ENCODE measurements around the gene SYCE3. TPM values are rescaled to one million over a fixed set of nuclear protein-coding genes. Genes with fewer than 3 reads are reported as not detected.

Gene SYCE3
- total RNA-seq, 1 donor: not detected

DNA sequence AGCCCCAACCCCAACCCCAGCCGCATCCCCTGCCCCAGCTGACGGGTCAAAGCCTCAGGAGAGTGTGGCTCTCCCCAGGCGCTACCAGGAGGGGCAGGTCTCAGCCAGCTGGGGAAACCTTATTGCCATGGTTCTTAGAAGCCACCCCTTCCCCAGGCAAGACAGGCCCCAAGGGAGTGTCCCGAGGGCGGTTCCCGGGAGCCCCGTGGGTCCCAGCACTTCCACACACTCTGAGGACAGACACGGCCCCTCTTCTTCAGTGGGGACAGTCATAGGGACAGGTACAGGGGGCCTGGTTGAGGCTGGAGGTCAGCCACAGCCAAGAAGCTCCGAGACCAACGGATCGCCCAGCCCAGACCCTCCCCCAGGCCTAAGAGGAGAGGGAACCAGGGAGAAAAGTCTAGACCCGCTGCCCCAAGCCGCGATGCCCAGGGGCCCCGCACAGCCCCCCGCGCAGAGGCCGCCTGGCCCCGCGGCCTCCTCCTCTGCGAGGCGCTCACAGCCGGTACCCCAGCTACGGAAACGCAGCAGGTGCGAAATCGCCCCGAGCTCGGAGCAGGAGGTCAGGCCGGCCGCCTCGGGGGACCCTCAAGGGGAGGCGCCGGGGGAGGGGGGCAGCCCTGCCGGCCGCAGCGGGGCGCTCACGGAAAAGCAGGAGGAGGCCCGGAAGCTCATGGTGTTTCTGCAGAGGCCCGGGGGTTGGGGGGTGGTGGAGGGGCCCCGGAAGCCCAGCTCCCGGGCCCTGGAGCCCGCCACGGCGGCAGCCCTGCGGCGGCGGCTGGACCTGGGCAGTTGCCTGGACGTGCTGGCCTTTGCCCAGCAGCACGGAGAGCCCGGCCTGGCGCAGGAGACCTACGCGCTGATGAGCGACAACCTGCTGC, 14.4 kb downstream of the SYCE3 start:
- H3K9me3 ChIP-seq (ENCODE audit: low read depth, low read length): no peaks in the 10 kb centered on the region
- no peak overlapping the region for H3K27ac ChIP-seq (ENCODE audit: low read depth, low read length)
- peaks cover 53% of the 10 kb centered on the region for H3K27me3 ChIP-seq (ENCODE audit: insufficient read depth, low read length)
- no peaks in the 10 kb centered on the region for H3K36me3 ChIP-seq (ENCODE audit: insufficient read depth, low read length)
- H2AFZ ChIP-seq (ENCODE audit: low read length): no peak overlapping the region
- H3K79me2 ChIP-seq (ENCODE audit: insufficient read depth, low read length): no peaks in the 10 kb centered on the region
- H4K20me1 ChIP-seq (ENCODE audit: insufficient read depth, low read length): no peaks in the 10 kb centered on the region
- H3K4me2 ChIP-seq (ENCODE audit: insufficient read depth, low read length): no peak overlapping the region
- peak; percentile 91 for DNase-seq (ENCODE audit: insufficient read length, low spot score, missing footprints)
- no peaks in the 10 kb centered on the region for H3K4me1 ChIP-seq (ENCODE audit: insufficient read depth, low read length)
- TF ChIP-seq, protein P1, sequence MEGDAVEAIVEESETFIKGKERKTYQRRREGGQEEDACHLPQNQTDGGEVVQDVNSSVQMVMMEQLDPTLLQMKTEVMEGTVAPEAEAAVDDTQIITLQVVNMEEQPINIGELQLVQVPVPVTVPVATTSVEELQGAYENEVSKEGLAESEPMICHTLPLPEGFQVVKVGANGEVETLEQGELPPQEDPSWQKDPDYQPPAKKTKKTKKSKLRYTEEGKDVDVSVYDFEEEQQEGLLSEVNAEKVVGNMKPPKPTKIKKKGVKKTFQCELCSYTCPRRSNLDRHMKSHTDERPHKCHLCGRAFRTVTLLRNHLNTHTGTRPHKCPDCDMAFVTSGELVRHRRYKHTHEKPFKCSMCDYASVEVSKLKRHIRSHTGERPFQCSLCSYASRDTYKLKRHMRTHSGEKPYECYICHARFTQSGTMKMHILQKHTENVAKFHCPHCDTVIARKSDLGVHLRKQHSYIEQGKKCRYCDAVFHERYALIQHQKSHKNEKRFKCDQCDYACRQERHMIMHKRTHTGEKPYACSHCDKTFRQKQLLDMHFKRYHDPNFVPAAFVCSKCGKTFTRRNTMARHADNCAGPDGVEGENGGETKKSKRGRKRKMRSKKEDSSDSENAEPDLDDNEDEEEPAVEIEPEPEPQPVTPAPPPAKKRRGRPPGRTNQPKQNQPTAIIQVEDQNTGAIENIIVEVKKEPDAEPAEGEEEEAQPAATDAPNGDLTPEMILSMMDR (IDR thresholded peaks at IDR 0.05; ENCODE audit: extremely low read depth, low read depth, low read length): no peak
- no peak overlapping the region for H3K4me3 ChIP-seq (ENCODE audit: insufficient read depth, low read length)

DNA sequence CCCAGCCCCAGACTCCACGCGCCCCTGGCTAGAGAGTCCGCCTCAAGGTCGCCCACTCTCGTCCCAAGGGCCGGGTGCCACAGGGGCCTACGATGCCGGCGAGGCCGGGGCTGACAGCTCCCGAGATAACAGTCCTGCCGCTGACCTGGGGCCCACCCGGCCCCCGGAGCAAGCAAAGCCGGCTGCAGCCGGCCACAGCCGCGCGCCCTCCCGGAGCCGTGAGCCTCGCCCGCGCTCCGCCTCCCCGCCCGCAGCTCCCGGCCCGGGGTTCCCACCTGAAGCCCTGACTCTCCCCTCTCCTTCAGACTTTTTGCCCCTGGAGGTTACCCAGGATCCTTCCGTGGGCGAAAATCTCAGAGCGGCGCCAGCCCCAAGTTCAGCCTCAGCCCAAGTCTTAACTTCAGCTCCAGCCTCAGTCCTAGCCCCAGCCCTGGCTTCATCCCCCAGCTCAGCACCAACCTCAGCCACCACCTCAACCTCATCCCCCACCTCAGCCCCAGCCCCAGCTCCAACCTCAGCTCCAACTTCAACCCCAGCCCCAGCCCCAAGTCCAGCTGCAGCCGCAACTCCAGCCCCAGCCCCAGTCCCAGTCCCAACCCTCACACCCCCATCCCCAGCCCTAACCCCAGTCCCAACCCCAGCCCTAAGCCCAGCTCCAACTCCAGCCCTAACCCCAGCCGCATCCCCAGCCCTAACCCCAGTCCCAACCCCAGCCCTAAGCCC, 15.3 kb downstream of the SYCE3 start:
- Histone ChIP-seq H3K27me3 (ENCODE audit: insufficient read depth, low read length) (peaks cover 53% of the 10 kb centered on the region), H3K4me1 (ENCODE audit: insufficient read depth, low read length) (peaks cover under 1% of the 10 kb centered on the region), H3K79me2 (ENCODE audit: insufficient read depth, low read length) (no peaks in the 10 kb centered on the region), H2AFZ (ENCODE audit: low read length) (no peak overlapping the region), H3K36me3 (ENCODE audit: insufficient read depth, low read length) (no peaks in the 10 kb centered on the region), H3K9me3 (ENCODE audit: low read depth, low read length) (no peaks in the 10 kb centered on the region), H3K4me2 (ENCODE audit: insufficient read depth, low read length) (no peak overlapping the region), H4K20me1 (ENCODE audit: insufficient read depth, low read length) (no peaks in the 10 kb centered on the region), H3K27ac (ENCODE audit: low read depth, low read length) (no peak overlapping the region), H3K4me3 (ENCODE audit: insufficient read depth, low read length) (no peak overlapping the region)
- TF ChIP-seq, protein P1 (IDR thresholded peaks at IDR 0.05; ENCODE audit: extremely low read depth, low read depth, low read length): no peak
- DNase-seq (ENCODE audit: insufficient read length, low spot score, missing footprints): peak; percentile 79

DNA sequence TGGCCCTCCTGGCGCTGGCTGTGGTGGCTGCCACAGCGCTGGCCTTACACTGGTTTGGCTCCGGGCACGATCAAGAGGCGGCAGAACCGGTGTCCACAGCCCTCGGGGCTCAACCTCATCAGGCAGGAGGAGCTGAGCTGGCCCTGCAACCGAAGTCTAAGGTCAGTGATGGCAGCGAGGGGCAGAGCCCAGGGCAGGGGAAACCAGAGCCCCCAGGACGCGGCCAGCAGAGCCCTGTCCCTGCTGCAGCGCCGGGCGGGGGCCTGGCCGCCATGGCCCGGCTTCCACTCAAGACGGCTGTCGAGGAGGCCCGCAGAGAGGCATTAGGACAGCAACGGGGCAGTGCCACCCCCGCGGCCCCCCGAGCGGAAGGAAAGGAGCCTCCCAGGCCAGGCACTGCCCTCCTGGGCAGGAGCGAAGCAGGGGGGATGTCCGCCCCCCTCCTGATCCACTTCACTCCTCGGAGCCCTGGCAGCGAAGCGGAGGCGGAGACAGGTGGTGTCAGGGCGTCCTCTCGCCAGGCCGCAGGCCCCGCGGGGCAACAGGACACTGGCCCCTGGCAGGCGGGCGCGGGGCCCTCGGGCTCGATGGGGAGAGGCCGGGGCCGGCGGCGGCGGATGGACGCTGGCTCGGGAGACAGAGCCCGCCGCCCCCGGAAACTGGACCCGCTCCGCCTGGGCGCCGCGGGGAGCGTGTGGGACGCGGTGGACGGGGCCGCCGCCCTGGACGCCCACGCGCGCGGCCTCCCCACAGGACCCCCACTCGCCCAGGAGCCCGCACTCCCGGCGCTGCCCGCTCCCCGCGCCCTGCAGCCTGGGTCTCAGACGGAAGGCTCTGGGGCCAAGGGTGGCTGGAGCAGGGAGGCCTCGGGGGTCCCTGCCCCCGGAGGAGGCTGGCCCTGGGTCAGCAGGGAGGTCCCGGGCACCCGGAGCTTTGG, 16.1 kb downstream of the SYCE3 start:
- H3K27ac ChIP-seq (ENCODE audit: low read depth, low read length): no peak overlapping the region
- no peaks in the 10 kb centered on the region for H3K9me3 ChIP-seq (ENCODE audit: low read depth, low read length)
- no peaks in the 10 kb centered on the region for H4K20me1 ChIP-seq (ENCODE audit: insufficient read depth, low read length)
- peaks cover 4% of the 10 kb centered on the region for H3K4me1 ChIP-seq (ENCODE audit: insufficient read depth, low read length)
- H3K4me2 ChIP-seq (ENCODE audit: insufficient read depth, low read length): no peak overlapping the region
- H3K27me3 ChIP-seq (ENCODE audit: insufficient read depth, low read length): peaks cover 53% of the 10 kb centered on the region
- H2AFZ ChIP-seq (ENCODE audit: low read length): no peak overlapping the region
- TF ChIP-seq, protein P1 (IDR thresholded peaks at IDR 0.05; ENCODE audit: extremely low read depth, low read depth, low read length): no peak
- H3K79me2 ChIP-seq (ENCODE audit: insufficient read depth, low read length): no peaks in the 10 kb centered on the region
- peak; percentile 87 for DNase-seq (ENCODE audit: insufficient read length, low spot score, missing footprints)
- no peaks in the 10 kb centered on the region for H3K36me3 ChIP-seq (ENCODE audit: insufficient read depth, low read length)
- no peak overlapping the region for H3K4me3 ChIP-seq (ENCODE audit: insufficient read depth, low read length)
